Tibial nerve (tissue), 4 donors: ENCODE data around the gene NATD1.

Experiments
- CTCF ChIP-seq, 5 experiments: fragments of 200-600 bp in 3 of 5; fragments of 450-650 bp in 2 of 5; sonication (generic) in 3 of 5; IDR thresholded peaks; one replicate each; pipeline ENCODE4 v1.5.1; 2016 to 2019; ENCODE audit warnings: antibody characterized with exemption in 5 of 5, mild to moderate bottlenecking in 3 of 5, moderate library complexity in 2 of 5
- EP300 ChIP-seq, 2 donors: sonication (generic); formaldehyde crosslinking; IDR thresholded peaks; one replicate each; pipeline ENCODE4 v1.6.1; 2017; ENCODE audit warnings: antibody characterized with exemption in 2 of 2, mild to moderate bottlenecking in 1 of 2
- POLR2A ChIP-seq, 2 donors: fragments of 450-650 bp; IDR thresholded peaks; one replicate each; pipeline ENCODE4 v1.6.1; 2017; ENCODE audit warnings: antibody characterized with exemption in 2 of 2, mild to moderate bottlenecking in 2 of 2, moderate library complexity in 2 of 2

DNA sequence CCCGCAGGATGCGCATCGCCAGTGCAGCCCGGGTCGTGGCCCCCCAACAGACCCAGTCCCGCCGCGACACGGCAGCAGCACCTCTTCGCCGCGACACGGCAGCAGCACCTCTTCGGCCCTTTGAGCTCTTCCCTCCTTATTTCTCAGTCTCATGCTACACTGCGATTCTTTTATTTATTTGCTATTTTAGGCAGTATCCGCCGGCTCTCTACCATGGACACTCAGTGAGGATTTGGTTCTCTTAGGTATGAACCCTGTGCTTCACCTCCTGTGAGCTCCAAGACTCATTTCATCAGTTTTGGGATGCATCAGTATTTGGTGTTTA is 23.0 kb upstream of the NATD1 start:
- TF ChIP-seq CTCF (IDR thresholded peaks at IDR 0.05) (no peak), POLR2A (IDR thresholded peaks at IDR 0.05) (no peak), EP300 (IDR thresholded peaks at IDR 0.05) (no peak)
